HepG2 (cell line): ENCODE results near the gene PPIB. TPM values are rescaled to one million over a fixed set of nuclear protein-coding genes. Genes with fewer than 3 reads are reported as not detected.

Source experiments
- BRD4 ChIP-seq: sonication (generic); formaldehyde crosslinking; IDR thresholded peaks from 2 replicates; pipeline ENCODE4 v1.4.0; 2020; ENCODE audit warnings: missing genetic modification reagents
- ELK4 ChIP-seq: sonication (generic); formaldehyde crosslinking; IDR thresholded peaks from 2 replicates; pipeline ENCODE4 v1.9.0; 2021; ENCODE audit warnings: missing genetic modification reagents, borderline replicate concordance
- FOXJ3 ChIP-seq: sonication (generic); formaldehyde crosslinking; IDR thresholded peaks from 2 replicates; pipeline ENCODE4 v1.4.0; 2020; ENCODE audit warnings: missing genetic modification reagents, mild to moderate bottlenecking, borderline replicate concordance
- IRF2 ChIP-seq: IDR thresholded peaks from 2 replicates; pipeline ENCODE4 v1.6.1; 2018; ENCODE audit warnings: missing genetic modification reagents, missing compliant biosample characterization
- ISL2 ChIP-seq: sonication (generic); formaldehyde crosslinking; IDR thresholded peaks from 2 replicates; pipeline ENCODE4 v1.5.0; 2020; ENCODE audit warnings: missing genetic modification reagents
- MED8 ChIP-seq: sonication (generic); formaldehyde crosslinking; IDR thresholded peaks from 2 replicates; pipeline ENCODE4 v1.8.1; 2023; ENCODE audit warnings: mild to moderate bottlenecking, missing genetic modification reagents; ENCODE audit not compliant: insufficient replicate concordance
- MTA1 ChIP-seq: sonication (generic); formaldehyde crosslinking; IDR thresholded peaks from 2 replicates; pipeline ENCODE4 v1.4.0; 2020; ENCODE audit warnings: missing genetic modification reagents, mild to moderate bottlenecking, borderline replicate concordance
- RBM39 ChIP-seq: fragments of 200-400 bp; formaldehyde crosslinking; IDR thresholded peaks from one replicate; pipeline ENCODE4 v1.6.1; 2018; ENCODE audit warnings: antibody characterized with exemption, mild to moderate bottlenecking, low read depth, low read length; ENCODE audit not compliant: poor library complexity, severe bottlenecking
- SMAD9 ChIP-seq: sonication (generic); formaldehyde crosslinking; IDR thresholded peaks from 2 replicates; pipeline ENCODE4 v1.5.1; 2020; ENCODE audit warnings: mild to moderate bottlenecking, missing genetic modification reagents
- TOE1 ChIP-seq: sonication (generic); formaldehyde crosslinking; IDR thresholded peaks from 2 replicates; pipeline ENCODE4 v1.4.0; 2020; ENCODE audit warnings: mild to moderate bottlenecking, missing genetic modification reagents
- ZNF12 ChIP-seq: sonication (generic); formaldehyde crosslinking; IDR thresholded peaks from 2 replicates; pipeline ENCODE4 v1.5.0; 2020; ENCODE audit warnings: missing genetic modification reagents
- ZNF275 ChIP-seq: sonication (generic); formaldehyde crosslinking; IDR thresholded peaks from 2 replicates; pipeline ENCODE4 v1.8.0; 2022; ENCODE audit warnings: missing genetic modification reagents, mild to moderate bottlenecking, inconsistent platforms, borderline replicate concordance
- ZNF30 ChIP-seq: sonication (generic); formaldehyde crosslinking; IDR thresholded peaks from 2 replicates; pipeline ENCODE4 v1.5.0; 2020; ENCODE audit warnings: mild to moderate bottlenecking, missing genetic modification reagents
- ZNF446 ChIP-seq: sonication (generic); formaldehyde crosslinking; IDR thresholded peaks from 2 replicates; pipeline ENCODE4 v1.5.0; 2020; ENCODE audit warnings: mild to moderate bottlenecking, missing genetic modification reagents
- ZNF552 ChIP-seq: sonication (generic); formaldehyde crosslinking; IDR thresholded peaks from 2 replicates; pipeline ENCODE4 v1.9.0; 2022; ENCODE audit warnings: missing genetic modification reagents, mild to moderate bottlenecking, borderline replicate concordance
- polyA plus RNA-seq, 8 experiments: library from polyadenylated mRNA; depleted of rRNA in 3 of 8; stranded (reverse) in 7 of 8; unstranded in 1 of 8; fragments of >200 nt; fragmentation: Illumina TruSeq in 4 of 8; extraction: Trizol in 4 of 8; gene quantifications; 2 replicates each; pipeline versions ENCODE4 v1.2.1 to v1.2.3, GENCODE V29; 2011 to 2016; ENCODE audit warnings: low read depth in 4 of 8, missing spikeins in 1 of 8, mixed read lengths in 1 of 8; ENCODE audit not compliant: insufficient read depth in 1 of 8
- total RNA-seq, 5 experiments: library from RNA; depleted of rRNA; stranded (reverse); fragments of >200 nt; fragmentation: Illumina TruSeq; extraction: Trizol; gene quantifications; 2 replicates each; pipeline ENCODE4 v1.2.3, GENCODE V29; 2016; ENCODE audit warnings: low read depth in 1 of 5
- TF ChIP-seq, protein P1 (sequence below): sonication (generic); formaldehyde crosslinking; IDR thresholded peaks from 2 replicates; pipeline ENCODE4 v1.4.0; 2020; ENCODE audit warnings: missing genetic modification reagents; ENCODE audit errors: not compliant biosample characterization
- TF ChIP-seq, protein P2 (sequence below): sonication (generic); formaldehyde crosslinking; IDR thresholded peaks from 2 replicates; pipeline ENCODE4 v1.8.0; 2022; ENCODE audit warnings: mild to moderate bottlenecking, missing genetic modification reagents, moderate library complexity
- TF ChIP-seq, protein P3 (sequence below): sonication (generic); formaldehyde crosslinking; IDR thresholded peaks from 2 replicates; pipeline ENCODE4 v1.4.0; 2020; ENCODE audit warnings: missing genetic modification reagents
- TF ChIP-seq, protein P4 (sequence below): sonication (generic); formaldehyde crosslinking; IDR thresholded peaks from 2 replicates; pipeline ENCODE4 v1.4.0; 2020; ENCODE audit warnings: mild to moderate bottlenecking, missing genetic modification reagents

Gene PPIB
- total and polyA plus RNA-seq, 2 of the 13 experiments (the other 11 are each of a cell fraction or from before 2014, with no cell fraction given), result 780 to 882 TPM

DNA sequence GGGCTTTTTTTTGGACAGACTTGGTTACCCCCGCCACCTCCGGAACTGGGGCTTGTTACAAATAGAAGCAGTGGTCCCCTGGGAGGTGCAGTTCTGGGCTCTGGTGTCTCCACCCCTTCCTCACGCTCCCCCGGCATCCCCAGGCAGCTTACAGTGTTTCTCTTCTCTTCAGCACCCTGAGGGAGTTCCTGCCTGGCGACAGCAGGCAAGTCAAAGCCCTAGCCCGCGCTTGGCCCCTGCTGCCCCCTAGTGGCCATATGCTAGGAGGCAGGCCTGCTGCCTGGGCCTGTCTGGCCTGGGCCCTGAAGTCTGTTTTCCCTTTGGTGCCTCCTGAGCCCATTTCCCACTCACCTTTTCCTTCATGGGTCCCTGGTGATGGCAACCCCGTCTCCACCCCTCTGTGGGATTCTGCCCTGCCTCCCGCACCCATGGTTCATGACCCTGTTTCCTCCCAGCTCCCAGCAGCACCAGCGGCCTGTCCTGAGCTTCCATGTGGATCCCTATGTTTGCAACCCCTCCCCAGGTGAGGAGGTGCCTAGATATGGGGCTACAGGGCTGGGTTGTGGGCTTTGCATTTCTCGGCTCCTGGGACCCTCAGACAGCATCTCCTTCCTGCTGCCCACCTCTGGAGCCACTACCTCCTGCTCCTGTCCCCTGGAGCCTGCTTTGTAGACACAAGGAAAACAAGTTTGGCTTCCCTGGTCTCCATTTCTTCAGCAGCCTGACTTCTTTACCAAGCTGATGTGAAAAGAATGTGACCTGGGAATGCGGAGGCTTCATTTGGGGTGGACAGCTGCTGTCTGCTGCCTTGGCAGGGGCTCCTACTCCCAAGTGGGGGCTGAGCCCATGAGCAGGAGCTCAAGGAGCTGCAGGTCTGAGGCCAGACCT lies 9.1 kb downstream of the PPIB start (continued):
- TF ChIP-seq, protein P1, sequence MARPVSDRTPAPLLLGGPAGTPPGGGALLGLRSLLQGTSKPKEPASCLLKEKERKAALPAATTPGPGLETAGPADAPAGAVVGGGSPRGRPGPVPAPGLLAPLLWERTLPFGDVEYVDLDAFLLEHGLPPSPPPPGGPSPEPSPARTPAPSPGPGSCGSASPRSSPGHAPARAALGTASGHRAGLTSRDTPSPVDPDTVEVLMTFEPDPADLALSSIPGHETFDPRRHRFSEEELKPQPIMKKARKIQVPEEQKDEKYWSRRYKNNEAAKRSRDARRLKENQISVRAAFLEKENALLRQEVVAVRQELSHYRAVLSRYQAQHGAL (CRISPR knock-in tag), result no peak
- TF ChIP-seq RBM39 (peak; percentile 78), BRD4 (no peak), ELK4 (CRISPR knock-in tag) (no peak), ISL2 (peak; percentile 34; the same call in 1 of the 2 replicates), TOE1 (no peak), MTA1 (CRISPR knock-in tag) (no peak), IRF2 (peak; percentile 60; the same call in 1 of the 2 replicates), ZNF552 (0 out of 2 replicates have a peak, but pooled peaks have one; percentile 27), ZNF275 (no peak), ZNF446 (CRISPR knock-in tag) (no peak), MED8 (CRISPR knock-in tag) (no peak), ZNF12 (CRISPR knock-in tag) (no peak), ZNF30 (CRISPR knock-in tag) (no peak), FOXJ3 (CRISPR knock-in tag) (no peak), SMAD9 (CRISPR knock-in tag) (no peak)
- TF ChIP-seq, protein P2, sequence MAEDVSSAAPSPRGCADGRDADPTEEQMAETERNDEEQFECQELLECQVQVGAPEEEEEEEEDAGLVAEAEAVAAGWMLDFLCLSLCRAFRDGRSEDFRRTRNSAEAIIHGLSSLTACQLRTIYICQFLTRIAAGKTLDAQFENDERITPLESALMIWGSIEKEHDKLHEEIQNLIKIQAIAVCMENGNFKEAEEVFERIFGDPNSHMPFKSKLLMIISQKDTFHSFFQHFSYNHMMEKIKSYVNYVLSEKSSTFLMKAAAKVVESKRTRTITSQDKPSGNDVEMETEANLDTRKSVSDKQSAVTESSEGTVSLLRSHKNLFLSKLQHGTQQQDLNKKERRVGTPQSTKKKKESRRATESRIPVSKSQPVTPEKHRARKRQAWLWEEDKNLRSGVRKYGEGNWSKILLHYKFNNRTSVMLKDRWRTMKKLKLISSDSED (CRISPR knock-in tag), result no peak
- TF ChIP-seq, protein P3, sequence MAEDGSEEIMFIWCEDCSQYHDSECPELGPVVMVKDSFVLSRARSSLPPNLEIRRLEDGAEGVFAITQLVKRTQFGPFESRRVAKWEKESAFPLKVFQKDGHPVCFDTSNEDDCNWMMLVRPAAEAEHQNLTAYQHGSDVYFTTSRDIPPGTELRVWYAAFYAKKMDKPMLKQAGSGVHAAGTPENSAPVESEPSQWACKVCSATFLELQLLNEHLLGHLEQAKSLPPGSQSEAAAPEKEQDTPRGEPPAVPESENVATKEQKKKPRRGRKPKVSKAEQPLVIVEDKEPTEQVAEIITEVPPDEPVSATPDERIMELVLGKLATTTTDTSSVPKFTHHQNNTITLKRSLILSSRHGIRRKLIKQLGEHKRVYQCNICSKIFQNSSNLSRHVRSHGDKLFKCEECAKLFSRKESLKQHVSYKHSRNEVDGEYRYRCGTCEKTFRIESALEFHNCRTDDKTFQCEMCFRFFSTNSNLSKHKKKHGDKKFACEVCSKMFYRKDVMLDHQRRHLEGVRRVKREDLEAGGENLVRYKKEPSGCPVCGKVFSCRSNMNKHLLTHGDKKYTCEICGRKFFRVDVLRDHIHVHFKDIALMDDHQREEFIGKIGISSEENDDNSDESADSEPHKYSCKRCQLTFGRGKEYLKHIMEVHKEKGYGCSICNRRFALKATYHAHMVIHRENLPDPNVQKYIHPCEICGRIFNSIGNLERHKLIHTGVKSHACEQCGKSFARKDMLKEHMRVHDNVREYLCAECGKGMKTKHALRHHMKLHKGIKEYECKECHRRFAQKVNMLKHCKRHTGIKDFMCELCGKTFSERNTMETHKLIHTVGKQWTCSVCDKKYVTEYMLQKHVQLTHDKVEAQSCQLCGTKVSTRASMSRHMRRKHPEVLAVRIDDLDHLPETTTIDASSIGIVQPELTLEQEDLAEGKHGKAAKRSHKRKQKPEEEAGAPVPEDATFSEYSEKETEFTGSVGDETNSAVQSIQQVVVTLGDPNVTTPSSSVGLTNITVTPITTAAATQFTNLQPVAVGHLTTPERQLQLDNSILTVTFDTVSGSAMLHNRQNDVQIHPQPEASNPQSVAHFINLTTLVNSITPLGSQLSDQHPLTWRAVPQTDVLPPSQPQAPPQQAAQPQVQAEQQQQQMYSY (CRISPR knock-in tag), result no peak
- TF ChIP-seq, protein P4, sequence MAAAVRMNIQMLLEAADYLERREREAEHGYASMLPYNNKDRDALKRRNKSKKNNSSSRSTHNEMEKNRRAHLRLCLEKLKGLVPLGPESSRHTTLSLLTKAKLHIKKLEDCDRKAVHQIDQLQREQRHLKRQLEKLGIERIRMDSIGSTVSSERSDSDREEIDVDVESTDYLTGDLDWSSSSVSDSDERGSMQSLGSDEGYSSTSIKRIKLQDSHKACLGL (CRISPR knock-in tag), result 0 out of 2 replicates have a peak, but pooled peaks have one; percentile 35
